Tibial nerve (tissue), 4 donors: Measurements from ENCODE around the gene PKHD1.

ENCODE experiments used
- EP300 ChIP-seq, 2 donors: sonication (generic); formaldehyde crosslinking; IDR thresholded peaks; one replicate each; pipeline ENCODE4 v1.6.1; 2017; ENCODE audit warnings: antibody characterized with exemption in 2 of 2, mild to moderate bottlenecking in 1 of 2
- POLR2A ChIP-seq, 2 donors: fragments of 450-650 bp; IDR thresholded peaks; one replicate each; pipeline ENCODE4 v1.6.1; 2017; ENCODE audit warnings: antibody characterized with exemption in 2 of 2, mild to moderate bottlenecking in 2 of 2, moderate library complexity in 2 of 2
- TF ChIP-seq, protein P1 (sequence below), 5 experiments: fragments of 200-600 bp in 3 of 5; fragments of 450-650 bp in 2 of 5; sonication (generic) in 3 of 5; IDR thresholded peaks; one replicate each; pipeline ENCODE4 v1.5.1; 2016 to 2019; ENCODE audit warnings: antibody characterized with exemption in 5 of 5, mild to moderate bottlenecking in 3 of 5, moderate library complexity in 2 of 5

DNA sequence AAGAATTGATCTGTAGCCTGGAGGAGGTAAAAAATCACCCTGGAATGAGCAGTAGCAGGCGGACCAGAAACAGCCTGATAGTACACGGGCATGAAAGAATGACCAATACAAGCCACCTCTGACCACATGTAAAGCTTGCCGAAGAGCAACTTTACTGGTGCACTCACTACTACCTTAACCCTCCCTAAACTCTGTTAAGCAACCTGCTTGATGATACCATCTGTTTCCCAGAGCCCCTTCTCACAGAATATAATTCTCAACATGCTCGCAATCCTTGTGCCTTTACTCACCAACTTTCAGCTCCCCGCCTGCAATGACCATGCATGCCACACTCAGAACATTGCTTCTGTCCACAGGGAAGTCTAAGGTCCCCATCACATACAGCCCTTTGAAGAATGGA is 296.5 kb downstream of the PKHD1 start:
- TF ChIP-seq EP300 (IDR thresholded peaks at IDR 0.05) (no peak), POLR2A (IDR thresholded peaks at IDR 0.05) (no peak)
- TF ChIP-seq, protein P1, sequence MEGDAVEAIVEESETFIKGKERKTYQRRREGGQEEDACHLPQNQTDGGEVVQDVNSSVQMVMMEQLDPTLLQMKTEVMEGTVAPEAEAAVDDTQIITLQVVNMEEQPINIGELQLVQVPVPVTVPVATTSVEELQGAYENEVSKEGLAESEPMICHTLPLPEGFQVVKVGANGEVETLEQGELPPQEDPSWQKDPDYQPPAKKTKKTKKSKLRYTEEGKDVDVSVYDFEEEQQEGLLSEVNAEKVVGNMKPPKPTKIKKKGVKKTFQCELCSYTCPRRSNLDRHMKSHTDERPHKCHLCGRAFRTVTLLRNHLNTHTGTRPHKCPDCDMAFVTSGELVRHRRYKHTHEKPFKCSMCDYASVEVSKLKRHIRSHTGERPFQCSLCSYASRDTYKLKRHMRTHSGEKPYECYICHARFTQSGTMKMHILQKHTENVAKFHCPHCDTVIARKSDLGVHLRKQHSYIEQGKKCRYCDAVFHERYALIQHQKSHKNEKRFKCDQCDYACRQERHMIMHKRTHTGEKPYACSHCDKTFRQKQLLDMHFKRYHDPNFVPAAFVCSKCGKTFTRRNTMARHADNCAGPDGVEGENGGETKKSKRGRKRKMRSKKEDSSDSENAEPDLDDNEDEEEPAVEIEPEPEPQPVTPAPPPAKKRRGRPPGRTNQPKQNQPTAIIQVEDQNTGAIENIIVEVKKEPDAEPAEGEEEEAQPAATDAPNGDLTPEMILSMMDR (IDR thresholded peaks at IDR 0.05) = no peak
